NCI-H2081 (cell line): Measurements from ENCODE around the gene ESRRA.
A peak's percentile ranks its signal among the peaks of the same experiment; 100 is the strongest.

Experiments used
- DNase-seq, 2 experiments: peaks; one replicate each; lab custom pipeline; 2025; lab: John Stamatoyannopoulos, UW

Gene ESRRA

GRCh38 chr11:64333556-64333955, 28.2 kb downstream of the ESRRA start:
- no peak for DNase-seq

DNA sequence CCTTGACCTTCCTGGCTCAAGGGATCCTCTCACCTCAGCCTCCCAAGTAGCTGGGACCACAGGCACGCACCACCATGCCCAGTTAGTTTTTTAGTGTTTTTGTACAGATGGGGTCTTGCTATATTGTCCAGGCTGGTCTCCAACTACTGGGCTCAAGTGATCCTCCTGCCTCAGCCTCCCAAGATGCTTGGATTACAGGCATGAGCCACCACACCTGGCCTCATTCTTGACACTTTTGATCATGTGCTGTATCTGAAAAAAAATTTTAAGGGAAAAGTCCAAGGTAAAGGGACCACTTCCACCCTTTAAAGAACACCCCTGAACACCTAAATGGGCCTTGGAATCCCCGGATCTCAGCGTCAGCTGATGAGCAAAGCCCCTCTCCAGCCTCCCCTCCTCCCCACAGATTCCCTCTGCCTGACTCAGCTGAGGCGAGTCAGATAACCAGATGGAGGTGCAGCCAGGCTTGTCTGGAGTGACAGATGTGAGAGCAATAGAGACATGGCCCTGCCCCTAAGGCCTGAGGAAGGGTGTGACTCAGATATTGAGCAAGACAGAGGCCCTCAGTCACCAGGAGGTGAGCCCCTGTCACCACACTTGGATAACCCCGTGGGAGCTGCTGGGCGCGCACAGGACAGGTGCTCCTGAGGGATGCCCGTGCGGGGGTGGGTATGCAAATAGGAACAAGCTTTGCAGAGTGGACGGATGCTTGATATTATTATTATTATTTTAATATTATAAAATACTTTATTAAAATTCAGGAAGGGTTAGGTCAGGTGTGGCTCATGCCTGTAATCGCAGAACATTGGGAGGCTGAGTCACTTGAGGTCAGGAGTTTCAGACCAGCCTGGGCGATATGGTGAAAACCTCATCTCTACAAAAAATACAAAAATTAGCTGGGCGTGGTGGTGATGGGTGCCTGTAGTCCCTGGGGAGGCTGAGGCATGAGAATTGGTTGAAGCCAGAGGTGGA, 29.7 kb downstream of the ESRRA start:
- DNase-seq: no peak

DNA sequence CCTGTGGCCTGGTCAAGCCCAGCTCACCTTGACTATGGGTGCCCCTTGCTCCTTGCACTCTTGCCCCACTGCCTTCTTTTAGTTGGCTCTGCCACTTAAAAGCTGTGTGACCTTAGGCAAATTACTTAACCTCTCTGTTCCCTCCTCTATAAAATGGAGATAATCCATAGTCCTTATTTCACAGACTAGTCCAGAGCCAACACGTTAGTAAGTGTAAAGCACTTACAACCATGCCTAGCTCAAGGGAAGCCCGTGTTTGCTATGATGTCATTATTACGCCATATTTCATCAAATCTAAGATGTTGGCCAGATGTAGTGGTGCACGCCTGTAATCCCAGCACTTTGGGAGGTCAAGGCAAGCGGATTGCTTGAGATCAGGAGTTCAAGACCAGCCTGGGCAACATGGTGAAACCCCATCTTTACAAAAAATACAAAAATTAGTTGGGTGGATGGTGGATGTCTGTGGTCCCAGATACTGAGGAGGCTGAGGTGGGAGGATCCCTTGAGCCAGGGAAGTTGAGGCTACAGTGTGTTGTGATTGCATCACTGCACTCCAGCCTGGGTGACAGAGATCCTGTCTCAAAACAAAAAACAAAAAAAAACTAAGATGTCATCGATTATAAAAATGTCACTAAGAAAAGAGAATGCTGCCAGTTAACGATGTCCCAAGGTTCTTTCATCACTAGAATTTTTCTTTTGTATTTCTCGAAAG, 32.4 kb downstream of the ESRRA start:
- DNase-seq: no peak

DNA sequence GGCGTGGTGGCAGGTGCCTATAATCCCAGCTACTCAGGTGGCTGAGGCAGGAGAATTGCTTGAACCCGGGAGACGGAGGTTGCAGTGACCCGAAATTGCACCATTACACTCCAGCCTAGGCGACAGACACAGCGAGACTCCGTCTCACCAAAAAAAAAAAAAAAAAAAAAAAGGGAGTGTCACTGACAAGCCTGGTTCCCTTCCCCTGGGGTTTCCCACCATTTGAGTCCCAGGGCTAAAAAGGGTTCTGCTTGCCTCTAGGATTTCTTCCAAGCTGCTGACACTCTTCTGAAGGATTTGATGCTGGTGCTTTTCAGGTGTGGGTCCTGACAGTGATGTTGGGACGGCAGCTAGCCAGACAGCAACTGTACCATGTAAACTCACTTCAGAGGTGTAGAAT, 33.4 kb downstream of the ESRRA start:
- no peak for DNase-seq

- no peak for DNase-seq
Measured at GRCh38 chr11:64339286-64339685, 34.0 kb downstream of the ESRRA start.

DNA sequence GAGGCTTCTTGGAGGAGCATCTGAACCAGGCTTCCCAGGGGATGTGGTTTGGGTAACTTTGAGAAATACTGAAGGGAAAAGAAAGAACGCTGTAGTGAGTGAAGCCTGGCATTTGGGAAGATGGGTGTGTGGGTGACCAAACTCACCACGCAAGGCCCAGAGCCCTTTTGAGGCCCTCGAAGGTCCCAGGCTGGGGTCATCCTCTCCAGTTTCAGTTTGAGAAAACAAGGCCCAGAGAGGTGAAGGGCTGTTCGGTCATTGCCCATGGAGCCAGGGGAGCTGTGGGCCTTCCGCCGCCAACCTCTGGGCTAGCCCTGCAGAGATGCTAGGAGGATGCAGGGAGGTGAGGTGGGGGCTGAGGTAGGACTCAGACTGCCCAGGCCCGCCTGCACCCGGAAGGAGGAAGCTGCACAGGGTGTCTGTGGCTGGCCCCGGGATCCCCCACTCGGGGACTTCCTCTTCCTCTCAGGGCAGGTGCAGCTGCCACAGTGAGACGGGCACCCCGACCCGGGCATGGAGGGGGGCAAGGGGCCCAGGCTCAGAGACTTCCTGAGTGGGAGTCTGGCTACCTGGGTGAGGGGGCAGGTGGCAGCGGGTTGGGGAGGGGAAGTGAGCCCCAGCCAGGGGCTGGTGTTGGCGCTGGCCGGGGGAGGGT, 34.6 kb downstream of the ESRRA start, which contains the start of gene CCDC88B:
Gene CCDC88B (plus strand): TSS at position 451 of the 655 bp plus-strand sequence. CDS start 63 bp downstream, at position 514.
- no peak for DNase-seq

GRCh38 chr11:64340671-64341335, 35.5 kb downstream of the ESRRA start:
- DNase-seq: no peak

GRCh38 chr11:64341429-64341828, 36.1 kb downstream of the ESRRA start:
- DNase-seq: no peak

DNA sequence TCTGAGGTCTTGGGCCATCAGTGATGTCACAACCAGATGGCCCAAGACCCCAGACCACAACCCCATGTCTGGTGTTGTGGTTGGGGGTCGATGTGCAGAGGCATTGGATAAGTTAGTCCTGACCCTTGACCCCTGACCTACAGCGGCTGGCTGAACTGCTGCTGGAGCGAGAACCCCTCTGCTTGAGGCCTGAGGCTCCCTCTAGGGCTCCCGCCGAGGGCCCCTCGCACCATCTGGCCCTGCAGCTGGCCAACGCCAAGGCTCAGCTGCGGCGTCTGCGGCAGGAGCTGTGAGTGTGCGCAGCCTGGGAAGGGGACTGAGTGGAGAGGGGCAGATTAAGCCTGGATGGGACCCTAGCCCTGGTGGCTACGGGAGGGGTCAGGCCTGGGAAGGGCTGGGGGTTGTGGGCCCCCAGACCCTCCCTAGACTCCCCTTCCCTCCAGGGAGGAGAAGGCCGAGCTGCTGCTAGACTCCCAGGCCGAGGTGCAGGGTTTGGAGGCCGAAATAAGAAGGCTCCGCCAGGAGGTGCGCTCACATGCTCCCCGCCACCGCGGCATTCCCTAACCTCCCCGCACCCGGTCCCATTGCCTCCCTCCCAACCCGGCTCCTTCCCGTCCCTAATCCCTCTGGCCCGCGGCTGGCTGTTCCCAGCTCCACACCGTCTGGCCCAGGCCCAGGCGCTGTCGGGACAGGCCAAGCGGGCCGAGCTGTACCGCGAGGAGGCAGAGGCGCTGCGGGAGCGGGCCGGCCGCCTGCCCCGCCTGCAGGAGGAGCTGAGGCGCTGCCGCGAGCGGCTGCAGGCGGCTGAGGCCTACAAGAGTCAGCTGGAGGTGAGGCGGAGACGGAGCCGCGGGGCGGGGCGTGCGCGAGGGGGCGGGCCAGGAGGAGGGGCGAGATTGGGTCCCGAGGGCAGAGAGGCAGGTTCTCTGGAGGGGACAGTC, 36.8 kb downstream of the ESRRA start:
- DNase-seq: peak; percentile 72 to 76

DNA sequence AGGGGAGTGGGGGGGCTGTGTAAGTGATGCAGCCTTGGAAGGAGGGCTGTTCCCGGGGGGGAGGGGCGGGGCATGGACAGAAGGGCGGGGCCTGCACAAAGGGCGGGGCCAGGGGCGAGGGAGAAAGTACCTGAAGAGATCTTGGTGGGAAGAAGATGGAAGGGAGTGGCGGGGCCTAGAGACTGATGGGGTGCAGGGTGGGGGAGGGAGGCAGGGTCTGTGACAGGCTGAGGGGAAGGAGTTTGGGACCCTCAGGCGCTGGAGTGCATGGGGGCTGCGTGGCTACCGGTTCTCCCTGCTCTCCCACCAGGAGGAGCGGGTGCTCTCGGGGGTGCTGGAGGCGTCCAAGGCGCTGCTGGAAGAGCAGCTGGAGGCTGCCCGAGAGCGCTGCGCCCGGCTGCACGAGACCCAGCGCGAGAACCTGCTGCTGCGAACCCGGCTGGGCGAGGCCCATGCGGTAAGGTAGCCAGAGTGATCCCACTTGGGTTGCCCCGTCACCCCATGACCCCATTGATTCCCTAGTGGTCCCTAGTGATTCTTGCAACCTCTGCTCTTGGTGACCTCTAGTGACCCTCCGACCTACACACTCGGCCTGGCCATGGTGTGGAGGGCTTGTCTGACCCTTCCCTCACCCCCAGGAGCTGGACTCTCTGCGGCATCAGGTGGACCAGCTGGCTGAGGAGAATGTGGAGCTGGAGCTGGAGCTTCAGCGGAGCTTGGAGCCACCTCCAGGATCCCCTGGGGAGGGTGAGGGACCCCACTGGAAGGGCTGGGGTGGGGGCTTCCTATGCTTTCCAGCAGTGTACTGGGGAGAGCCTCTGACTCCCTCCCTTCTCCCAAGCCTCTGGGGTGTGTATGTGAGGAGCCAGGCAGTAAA, 37.8 kb downstream of the ESRRA start:
- DNase-seq: no peak

DNA sequence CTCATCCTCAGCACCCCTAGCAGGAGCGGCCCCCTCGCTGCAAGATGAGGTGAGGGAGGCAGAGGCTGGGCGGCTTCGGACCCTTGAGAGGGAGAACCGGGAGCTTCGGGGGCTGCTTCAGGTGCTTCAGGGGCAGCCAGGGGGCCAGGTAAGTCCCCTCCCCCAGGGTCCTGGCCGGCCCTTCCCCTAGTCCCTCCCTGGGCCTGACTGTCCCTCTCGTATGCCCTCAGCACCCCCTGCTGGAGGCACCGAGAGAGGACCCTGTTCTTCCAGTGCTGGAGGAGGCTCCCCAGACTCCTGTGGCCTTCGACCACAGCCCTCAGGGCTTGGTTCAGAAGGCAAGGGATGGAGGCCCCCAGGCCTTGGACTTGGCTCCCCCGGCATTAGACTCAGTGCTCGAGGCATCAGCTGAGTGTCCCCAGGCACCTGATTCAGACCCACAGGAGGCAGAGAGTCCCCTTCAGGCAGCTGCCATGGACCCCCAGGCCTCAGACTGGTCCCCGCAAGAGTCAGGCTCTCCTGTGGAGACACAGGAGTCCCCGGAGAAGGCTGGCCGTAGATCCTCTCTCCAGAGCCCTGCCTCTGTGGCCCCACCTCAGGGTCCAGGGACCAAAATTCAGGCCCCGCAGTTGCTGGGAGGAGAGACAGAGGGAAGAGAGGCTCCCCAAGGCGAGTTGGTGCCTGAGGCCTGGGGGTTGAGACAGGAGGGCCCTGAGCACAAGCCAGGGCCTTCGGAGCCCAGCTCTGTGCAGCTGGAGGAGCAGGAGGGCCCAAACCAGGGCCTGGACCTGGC, 38.6 kb downstream of the ESRRA start:
- no peak for DNase-seq

DNA sequence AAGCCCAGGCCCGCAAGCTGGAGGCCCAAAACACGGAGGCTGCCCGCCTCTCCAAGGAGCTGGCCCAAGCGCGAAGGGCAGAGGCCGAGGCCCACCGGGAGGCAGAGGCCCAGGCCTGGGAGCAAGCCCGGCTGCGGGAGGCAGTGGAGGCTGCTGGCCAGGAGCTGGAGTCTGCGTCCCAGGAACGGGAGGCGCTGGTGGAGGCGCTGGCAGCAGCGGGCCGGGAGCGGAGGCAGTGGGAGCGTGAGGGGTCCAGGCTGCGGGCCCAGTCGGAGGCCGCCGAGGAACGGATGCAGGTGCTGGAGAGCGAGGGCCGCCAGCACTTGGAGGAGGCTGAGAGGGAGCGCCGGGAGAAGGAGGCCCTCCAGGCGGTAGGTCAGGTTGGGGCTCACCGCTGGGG, 39.5 kb downstream of the ESRRA start:
- no peak for DNase-seq

GRCh38 chr11:64347193-64347867, 42.0 kb downstream of the ESRRA start:
- no peak for DNase-seq

GRCh38 chr11:64348383-64349024, 43.2 kb downstream of the ESRRA start:
- no peak for DNase-seq

GRCh38 chr11:64349025-64349387, 43.7 kb downstream of the ESRRA start:
- no peak for DNase-seq

DNA sequence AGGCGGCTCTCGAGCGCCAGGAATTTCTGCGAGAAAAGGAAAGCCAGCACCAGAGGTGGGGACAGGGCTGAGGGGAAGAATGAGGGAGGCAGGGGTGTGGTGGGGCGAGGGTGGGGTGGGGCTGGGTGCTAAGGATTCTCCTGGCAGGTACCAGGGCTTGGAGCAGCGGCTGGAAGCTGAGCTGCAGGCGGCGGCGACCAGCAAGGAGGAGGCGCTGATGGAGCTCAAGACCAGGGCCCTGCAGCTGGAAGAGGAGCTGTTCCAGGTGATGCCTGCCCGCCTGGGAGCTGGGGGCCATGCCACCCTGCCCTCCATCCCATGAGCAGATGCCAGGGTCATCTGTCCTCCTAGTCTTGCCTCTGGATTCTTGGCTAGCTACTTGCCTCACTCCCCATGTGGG, 44.1 kb downstream of the ESRRA start:
- no peak for DNase-seq

DNA sequence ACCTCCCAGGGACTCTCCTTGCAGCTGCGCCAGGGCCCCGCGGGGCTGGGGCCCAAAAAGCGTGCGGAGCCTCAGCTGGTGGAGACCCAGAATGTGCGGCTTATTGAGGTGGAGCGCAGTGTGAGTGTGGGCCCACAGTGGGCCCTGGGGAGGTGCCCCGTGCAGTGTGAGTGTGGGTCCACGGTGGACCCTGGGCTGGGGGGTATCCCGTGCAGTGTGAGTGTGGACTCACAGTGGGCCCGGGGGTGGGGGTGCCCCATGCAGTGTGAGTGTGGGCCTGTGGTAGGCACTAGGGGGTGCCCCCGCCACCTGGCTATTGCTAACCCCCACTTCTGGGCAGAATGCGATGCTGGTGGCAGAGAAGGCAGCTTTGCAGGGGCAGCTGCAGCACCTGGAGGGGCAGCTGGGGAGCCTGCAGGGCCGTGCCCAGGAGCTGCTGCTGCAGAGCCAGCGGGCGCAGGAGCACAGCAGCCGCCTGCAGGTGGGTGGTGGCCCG, 45.9 kb downstream of the ESRRA start:
- no peak for DNase-seq
